ENCODE data around the gene SERGEF.

DNA sequence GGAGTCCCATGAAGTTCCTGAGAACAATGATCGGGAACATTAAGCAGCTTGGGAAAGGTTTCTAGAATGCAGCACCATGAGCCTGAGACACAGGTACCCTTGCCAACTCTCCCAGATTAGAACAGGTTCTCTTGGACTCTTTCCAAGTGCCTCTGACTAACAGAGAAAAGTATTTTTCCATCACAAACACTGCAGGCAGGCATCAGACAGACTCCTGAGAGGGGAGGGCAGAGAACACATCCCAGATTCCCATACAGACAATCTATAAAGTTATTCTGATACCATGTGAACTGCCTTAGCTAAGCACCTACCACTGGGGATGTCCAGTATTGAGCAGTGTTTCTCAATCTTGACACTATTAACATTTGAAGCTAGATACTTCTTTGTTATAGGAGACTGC lies 27.3 kb downstream of the SERGEF start:
- TF ChIP-seq, protein P1, sequence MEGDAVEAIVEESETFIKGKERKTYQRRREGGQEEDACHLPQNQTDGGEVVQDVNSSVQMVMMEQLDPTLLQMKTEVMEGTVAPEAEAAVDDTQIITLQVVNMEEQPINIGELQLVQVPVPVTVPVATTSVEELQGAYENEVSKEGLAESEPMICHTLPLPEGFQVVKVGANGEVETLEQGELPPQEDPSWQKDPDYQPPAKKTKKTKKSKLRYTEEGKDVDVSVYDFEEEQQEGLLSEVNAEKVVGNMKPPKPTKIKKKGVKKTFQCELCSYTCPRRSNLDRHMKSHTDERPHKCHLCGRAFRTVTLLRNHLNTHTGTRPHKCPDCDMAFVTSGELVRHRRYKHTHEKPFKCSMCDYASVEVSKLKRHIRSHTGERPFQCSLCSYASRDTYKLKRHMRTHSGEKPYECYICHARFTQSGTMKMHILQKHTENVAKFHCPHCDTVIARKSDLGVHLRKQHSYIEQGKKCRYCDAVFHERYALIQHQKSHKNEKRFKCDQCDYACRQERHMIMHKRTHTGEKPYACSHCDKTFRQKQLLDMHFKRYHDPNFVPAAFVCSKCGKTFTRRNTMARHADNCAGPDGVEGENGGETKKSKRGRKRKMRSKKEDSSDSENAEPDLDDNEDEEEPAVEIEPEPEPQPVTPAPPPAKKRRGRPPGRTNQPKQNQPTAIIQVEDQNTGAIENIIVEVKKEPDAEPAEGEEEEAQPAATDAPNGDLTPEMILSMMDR (conservative IDR thresholded peaks at IDR 0.05 in 1 of 2, IDR thresholded peaks at IDR 0.05 in 1 of 2; ENCODE audit: extremely low read depth in 1 of 2, insufficient read depth in 1 of 2, low read depth in 1 of 2, low read length in 2 of 2): no peak
- TF ChIP-seq EZH2 (IDR thresholded peaks at IDR 0.05; ENCODE audit: borderline replicate concordance, low read length): no peak

All from mammary epithelial cell (primary cell).